ENCODE measurements around the gene RAPGEF1.

RAPGEF1 gene

DNA sequence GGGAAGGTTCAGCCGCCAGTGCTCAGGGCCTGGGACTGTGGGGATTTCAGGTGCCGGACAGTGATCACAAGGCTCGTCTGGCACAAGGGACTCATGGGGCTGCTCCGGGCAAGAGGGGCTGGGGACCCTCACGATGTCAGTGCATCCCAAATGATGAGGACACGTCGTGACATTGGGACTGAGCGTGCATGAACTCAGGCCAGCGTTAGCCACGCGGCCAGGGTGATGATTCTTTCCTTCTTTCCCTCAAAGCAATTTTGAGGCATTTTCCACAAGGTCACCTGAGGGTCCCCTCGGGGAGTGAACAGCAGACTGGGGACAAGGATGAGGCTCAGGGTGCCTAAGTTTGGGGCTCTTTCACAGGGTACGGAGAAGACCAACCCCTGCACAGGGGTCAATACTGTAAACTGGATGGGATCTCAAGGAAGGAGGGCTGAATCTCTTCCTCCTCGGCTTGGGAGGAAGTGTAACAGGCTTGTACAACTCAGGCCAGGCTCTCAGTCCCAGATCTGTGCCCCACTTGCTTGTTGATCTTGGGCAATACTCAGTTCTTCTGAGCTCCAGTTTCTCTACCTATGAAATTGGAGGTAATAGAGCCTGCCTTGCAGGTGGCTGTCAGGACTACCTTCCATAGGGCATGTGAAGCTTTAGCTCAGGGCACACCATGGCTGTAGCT, 116.1 kb downstream of the RAPGEF1 start:
- no peak for DNase-seq (ENCODE audit: low spot score)

DNA sequence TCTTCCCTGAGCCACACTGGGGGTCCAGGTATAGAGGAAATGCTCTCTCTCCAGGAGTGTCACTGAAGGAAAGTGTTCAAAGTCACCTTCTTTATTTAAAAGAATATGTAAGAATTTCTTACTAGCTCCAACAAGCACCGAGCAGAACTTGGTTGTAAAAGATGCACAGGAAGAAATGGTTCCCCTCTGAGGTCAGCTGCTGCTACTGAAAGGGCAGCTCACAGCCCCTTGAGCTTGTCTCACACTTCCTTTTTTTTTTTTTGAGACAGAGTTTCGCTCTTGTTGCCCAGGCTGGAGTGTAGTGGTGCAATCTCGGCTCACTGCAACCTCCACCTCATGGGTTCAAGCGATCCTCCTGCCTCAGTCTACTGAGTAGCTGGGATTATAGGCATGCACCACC, 117.4 kb downstream of the RAPGEF1 start:
- no peak for DNase-seq (ENCODE audit: low spot score)

DNA sequence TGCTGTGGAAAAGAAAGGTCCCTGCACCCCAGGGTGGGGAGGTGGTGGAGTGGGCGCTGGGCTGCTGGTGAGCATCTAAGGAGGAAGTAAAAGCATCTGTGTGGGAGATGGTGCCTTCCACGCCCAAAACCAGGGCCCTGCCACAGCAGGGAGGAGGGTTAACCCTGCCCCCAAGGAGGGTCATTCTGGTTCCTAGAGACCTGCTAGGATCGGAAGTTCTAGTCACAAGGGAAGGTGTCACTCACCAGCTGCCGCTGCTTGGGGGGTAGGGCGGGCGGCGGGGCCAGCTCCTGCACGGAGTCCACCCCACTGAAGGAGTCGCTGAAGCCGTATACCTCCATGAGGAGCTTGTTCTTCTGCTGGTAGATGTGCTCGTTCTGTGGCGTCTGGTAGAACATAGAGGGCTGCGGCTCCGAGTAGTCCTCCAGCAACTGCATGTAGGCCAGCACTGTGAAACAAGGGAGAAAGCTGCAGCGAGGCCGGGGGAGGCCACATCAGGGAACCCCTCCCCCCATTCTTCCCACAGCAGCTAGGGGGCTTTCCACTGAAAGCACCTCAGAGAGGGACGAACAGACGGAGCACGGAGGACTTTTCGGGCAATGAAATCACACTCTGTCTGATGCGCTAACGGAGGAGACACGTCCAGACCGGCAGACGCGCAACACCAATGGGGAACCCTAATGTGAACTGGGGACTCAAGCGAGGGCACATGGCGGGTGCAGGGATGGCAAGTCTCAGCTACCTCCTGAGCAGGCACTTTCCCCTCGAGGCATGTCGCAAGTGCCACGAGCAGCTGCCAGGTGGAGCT, 118.1 kb downstream of the RAPGEF1 start:
- no peak for DNase-seq (ENCODE audit: low spot score)

DNA sequence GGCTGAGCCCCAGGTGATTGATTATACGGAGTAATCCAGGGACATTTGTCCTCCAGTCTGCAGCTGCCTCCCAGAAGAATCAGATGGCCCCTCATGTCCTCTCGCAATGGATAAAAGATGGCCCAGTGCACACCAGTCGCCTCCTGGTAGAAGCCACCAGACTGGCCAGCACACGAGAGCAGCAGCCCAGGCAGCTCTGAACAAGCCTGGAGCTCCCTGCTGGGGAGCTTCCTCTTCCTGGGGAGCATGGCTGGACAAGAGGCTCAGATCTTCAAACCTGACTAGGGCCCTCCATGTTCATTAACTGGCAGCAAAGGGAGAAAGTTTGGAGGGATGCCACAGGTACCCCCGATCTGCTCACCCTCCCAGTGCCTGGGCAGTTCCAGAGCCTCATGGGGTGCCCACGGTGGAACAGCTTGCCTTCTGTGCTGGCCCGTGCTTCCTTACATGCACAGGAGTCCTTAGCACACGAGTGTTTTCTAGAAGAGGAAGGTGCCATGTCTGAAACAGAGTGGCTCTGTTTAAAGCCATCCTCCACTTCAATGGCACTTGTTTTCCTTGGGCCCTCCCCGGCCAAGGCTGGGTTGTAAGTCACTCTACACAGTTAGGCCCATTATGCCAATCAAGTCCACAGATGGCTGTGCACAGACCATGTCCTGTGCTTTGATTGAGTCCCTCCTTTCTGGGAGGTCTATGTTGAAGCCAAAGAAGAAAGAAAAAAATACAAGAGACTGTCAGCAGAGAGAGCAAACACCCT, 118.9 kb downstream of the RAPGEF1 start:
- no peak for DNase-seq (ENCODE audit: low spot score)

DNA sequence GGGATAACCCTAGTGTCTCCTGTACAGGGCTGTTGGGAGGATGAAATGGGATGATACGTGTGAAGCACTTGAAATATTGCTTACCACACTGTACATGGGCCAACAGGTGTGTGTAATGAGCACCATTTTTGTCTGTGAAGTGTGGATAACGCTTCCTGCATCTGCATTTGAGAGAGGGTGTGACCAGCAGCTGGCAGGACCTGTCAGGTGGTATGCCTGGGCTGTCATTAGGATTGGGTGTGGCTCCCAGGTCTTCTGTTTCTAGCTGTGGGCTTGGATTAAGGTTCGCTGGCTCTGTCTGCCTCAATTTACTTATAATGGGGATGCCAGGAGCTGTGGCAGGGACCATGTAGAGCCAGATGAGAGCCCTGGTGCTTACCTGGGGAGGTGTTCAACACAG, 120.2 kb downstream of the RAPGEF1 start:
- no peak for DNase-seq (ENCODE audit: low spot score)

DNA sequence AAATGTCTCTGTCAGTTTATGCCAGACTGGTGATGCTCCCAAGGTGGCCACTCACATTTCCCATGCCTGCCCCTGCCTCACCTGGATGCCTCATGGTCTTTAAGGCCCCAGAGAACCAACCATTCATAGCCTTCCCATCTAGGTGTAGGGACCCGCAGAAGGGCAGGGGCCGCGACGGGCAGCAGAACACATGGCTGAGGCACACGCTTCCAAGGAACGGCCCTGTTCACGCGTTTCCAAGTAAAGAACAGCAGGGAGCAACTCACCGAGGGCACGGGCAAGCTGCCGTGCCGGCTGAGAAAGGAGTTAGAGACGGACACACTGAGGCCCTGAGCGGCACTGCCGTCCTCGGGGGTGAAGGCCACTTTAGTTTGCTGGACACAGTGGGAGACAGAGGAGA, 121.1 kb downstream of the RAPGEF1 start:
- DNase-seq (ENCODE audit: low spot score), result no peak

DNA sequence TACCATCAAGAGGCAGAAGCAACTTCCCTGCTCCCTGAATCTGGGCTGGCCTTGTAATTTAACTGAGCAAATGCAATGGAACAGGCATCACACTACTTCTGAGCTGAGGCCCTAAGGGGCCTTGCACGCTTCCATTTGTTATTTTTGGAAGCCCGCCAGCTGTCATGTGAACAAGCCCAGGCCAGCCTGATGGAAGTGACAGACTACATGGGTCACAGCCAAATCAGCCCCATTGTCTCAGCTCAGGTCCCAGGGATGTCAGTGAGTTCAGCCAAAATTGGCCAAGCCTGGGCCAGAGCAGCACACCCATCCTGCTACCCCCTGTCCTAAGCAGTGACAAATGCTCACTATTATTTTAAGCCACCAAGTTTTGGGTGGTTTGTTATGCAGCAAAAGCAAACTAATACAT, 121.8 kb downstream of the RAPGEF1 start:
- no peak for DNase-seq (ENCODE audit: low spot score)

DNA sequence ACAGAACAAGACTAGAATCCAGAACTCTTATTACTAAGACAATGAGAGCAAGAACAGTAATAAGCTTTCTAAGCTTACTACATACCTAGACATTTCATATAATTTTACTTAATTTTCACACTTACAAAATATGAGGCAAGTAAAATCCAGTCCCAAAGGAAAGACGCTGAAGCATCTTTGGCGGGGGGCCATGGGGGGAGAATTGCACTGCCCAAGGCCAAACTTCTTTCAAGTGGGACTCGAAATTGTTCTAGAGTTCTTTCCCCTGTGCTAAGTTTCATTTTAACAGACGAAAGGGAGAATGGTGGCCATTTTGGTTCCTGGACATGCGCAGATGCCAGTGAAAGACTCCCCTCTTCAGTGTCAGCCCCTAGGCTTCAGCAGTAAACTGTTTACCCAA, 122.3 kb downstream of the RAPGEF1 start:
- DNase-seq (ENCODE audit: low spot score), result no peak

DNA sequence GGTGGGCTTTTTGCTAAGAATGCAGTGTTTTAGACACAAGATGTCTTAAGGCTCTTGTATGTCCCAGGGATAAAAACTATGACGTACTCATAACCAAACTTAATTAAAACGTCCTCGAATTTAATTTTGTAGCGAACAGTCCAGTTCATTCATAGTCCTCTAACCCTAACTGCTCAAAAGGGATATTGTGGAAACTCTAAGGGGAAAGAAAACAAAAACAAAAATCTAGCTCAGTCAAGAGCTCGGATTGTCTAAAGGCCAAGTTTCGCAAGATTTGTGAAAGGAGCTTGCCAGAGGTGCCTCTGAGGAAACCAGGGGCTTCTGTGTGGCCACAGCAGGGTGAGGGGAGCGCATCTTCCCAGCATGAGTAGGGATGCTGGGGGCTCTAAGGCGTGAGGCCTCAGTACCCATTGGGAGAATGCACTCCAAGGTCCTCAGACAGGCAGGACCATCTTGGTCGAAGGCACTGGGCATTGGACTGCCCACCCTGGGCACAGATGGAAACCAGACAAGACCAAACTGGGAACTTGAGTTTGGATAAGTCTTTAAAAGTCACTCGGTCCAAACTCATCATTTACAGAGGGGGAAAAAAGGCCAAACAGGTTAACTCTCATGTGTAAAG, 122.8 kb downstream of the RAPGEF1 start:
- DNase-seq (ENCODE audit: low spot score), result no peak

DNA sequence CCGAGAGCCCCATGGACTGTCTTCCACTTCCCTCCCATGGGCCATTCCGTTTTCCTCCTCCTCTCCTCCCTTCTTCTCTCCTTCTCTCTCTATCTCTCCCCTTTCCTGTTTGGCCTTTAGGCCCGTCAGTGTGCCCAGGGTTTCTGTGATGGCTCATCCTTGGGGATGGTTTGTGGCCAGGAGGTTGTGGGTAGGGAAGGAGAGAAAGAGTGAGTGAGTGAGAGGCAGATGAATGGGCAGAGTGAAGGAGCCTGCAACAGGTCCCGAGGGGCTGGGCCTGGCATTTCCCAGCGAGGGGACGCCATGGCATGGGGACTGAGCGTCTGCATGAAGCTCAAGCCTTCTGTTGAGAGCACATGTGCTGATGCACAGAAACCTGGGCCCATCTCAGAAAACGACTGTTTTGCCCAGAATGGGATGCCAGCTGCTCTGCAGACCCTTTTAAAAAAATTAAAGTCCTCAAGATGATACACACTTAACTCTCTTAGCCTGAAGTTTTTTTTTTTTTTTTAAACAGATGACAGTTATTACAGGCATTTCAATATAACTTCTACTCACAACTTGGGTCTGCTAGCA, 125.4 kb downstream of the RAPGEF1 start:
- DNase-seq (ENCODE audit: low spot score), result no peak

DNA sequence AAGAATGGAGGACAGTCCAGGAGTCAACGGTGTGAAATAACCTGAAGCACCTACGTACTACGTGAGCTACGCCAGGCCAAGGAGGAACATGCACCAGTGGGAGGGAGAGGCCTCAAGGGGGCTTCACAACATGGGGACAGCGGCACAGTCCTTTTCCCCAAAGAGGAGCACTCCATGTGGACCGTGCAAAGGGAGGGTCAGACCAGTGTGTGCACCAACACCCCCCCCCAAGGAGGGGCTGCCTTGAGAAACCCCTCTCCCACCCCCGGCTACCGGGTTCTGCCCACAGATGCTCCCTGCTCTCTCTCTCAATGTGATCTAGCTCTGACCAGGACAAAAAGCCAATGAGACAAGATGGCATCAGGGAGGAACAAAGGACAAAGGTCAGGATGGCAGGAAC, 126.0 kb downstream of the RAPGEF1 start:
- no peak for DNase-seq (ENCODE audit: low spot score)

DNA sequence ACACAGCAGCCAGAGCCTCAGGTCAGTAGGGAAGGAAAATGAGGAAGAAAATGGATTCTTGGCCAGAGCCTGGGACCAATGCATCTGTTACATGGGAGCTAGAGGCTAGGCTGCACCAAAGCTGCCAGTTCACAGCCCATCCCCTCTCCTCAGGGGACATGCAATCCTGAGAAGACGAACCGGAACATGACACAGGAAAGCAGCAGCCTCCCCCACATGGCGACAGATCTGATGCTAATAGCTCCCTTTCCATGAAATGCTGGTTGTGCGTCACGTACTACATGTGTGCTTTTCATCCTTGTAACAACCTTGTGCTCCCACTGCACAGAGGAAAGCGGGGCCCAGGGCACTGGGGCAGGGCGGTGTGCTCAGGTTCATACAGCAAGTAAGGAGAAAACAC, 127.0 kb downstream of the RAPGEF1 start:
- no peak for DNase-seq (ENCODE audit: low spot score)

DNA sequence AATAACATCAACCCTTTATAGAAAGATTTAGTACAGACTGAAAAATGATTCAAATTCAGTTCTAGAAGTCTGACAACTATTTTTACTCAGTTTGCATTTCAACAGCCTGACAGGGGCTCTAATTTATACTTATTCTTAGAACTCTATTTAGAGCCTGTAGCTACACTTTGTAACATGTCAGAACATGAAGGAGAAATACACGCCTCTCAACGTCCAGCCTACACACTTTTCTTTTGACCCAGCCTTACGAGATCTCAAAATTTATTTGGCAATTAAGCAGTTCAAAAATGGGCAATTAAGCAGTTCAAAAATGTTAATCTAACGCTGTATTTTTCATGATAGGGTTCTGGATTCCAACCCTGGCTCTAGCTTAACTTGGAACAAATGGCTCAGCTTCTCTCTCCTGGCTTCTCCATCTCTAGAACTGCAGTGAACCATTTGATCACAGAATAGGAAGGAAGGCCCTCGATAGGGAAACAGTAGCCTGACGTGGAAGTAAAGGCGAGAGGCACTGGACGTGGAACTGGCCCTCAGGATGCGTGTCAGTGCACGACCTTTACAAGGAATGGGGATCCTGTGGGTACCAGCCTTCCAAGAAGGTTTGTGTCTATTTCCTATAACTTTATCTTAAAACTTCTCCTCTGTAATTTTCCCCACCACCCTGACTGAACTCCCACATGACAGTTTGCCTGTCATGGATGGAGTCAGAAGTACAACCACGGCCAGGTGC, 128.1 kb downstream of the RAPGEF1 start:
- DNase-seq (ENCODE audit: low spot score), result no peak

DNA sequence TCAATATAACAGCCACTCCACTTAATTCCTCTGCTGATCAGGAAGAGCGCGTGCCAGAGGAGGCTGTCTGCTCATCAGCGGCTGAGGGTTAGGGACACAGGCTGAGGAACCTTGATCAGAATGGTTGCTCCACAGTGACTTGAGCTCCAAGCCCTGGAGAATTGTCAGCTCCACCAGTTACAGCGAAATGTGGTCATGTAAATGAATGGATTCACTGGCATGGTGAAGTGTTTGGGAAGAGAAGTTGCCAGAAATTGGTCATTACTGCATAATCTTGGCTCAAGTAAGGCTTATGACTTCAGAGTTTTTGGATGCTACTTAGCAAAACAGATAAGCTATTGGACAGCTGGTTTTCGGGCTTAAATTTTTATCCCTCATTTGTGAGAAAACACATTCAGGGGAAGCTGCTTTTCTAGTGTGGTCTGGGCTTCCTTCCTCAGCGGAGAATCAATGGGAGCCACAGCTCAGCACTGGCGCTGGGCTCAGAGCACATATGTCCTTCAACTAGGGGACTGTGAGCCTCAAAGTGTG, 129.6 kb downstream of the RAPGEF1 start:
- DNase-seq (ENCODE audit: low spot score), result peak; percentile 88

DNA sequence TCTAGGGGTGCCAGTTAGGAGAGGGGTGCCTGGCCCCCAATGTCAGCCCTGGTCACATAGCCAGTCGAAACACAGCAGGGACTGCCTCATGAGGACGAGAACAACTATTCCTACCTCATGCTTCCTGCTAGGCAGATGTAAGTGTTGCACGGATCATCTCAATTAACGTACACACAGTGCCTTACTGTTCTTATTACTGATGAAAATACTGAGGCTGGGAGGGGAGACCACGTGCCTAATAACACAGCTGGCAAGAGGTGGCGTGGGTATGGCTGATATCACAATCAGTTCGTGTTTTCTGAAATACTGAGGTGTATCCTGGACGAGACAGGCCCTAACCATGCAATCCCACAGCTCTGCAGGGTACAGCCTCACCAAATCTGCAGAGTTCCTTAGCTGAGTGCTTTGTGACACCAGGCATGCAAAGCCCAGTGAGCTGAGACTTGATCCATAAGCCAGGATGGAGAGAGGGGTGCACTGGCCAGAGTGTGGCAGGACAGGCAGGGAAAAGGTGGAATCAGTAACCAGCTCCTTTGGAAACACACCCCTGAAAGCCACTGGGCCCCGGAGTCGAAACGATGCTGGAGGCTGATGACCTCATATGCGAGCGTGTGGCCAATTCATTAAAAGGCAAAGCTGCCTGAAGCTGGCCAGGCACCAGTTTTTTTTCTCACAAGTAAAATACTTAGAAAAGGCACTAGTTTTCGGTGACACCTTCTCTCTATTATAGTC, 130.6 kb downstream of the RAPGEF1 start:
- peak; percentile 76 for DNase-seq (ENCODE audit: low spot score)

DNA sequence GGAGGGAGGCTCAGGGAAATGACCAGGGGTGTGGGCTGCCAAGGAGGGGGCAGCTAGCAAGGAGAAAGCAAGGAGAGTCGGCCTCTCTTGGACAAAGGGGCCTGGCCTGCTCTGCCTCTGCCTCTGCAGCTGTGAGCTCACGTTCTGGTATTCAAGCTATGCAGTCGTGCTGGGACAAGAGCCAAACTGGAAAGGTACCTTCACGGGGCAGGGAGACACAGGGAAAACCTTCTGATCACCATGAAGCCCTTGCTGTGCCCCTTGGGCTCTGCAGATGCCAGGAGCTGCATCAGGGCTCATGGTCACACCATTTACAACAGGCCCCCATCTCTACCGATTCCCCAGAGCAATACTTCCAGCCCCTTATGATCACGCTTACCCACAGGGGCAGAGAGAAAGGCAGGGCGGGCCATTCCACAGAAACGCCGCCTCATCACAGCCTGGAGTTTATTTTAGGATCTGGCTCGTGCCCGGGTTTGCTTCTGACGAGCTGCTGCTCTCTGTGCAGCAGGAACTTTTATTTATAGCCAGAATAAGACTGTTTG, 131.3 kb downstream of the RAPGEF1 start:
- DNase-seq (ENCODE audit: low spot score), result peak; percentile 93

DNA sequence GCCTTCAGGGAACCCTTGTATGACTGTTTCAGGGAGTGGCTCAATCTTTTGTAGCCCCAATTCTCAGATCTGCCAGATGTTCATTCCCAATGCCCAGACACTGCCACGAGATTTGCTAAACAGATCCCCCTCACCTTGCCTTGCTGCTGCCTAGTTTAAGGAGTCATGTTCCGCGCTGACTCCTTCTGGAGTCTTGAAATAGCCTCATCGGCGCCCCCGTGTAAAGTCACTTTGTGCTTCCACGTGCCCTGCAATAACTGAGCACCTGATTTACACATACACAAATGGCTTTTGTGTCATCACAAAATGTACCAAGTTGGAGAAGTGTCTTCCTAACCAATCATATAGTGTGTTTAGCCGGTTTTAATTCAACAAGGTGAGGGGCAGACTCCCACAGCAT, 132.3 kb downstream of the RAPGEF1 start:
- no peak for DNase-seq (ENCODE audit: low spot score)

DNA sequence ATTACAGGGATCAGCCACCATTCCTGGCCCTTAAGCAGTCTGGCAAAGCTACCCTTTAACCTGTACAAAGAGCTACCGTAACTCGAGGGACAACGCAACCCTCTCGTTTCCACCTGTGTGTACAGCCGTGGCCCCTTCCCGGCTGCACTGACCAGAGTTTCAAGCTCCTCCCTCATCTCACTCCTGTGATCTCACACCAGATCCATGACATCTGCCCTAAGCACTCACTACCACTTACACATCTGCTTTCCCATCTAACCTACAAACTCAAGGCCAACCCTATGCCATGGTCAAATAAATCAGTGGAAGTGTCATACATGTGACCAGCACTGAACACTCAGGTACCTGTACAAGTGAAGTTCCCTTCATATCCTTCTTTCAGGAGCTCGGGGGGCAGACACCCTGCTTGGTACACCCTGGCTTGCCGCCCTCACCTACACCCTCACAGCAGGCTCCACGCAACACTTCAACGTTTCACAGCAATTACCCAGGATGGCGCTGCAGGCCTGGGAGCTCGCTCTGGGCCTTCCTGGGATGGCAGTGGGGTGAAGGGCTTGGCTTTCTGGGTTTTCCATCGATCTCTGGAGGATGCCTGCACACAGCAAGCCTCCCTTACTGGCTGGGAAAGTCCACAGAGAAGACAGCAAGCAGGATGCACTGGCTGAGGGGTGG, 132.8 kb downstream of the RAPGEF1 start:
- DNase-seq (ENCODE audit: low spot score), result no peak

DNA sequence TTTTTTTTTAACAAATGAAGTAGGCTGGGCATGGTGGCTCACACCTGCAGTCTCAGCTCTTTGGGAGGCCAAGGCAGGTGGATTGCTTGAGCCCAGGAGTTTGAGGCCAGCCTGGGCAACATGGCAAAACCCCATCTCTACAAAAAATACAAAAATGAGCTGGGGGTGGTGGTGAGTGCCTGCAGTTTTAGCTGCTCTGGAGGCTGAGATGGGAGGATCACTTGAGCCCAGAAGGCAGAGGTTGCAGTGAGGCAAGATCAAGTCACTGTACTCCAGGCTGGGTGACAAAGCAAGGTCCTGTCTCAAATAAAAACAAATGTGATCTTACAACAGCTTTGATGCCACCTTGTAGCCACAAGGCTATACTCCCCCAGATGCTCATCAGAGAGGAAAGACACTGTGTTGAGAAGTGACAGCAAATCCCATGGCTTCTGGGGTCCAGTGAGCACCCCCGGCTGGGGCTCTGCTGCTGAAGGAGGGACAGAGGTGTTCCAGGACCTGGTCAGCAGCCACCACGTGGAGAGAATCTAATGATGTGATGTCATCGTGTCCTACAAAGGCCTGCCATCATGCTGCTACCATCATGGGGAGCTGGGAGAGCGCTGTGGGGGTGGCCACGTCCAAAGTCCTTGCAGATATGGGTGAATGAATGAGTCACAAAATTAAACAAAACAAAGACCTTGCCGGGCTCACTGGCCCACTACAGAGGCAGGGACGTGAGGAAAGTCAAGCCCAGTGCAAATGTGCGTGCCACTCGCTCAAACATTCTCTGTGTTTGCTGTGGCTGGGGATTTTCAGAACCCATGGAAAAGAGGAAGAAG, 133.9 kb downstream of the RAPGEF1 start:
- DNase-seq (ENCODE audit: low spot score), result no peak
